ENCODE measurements around the gene CPPED1. TPM values are rescaled to one million over a fixed set of nuclear protein-coding genes. Genes with fewer than 3 reads are reported as not detected.

Gene CPPED1
- total and polyA plus RNA-seq, 9 donors, result 4.3 to 9.1 (median 6.8) TPM

GRCh38 chr16:12637002-12637401, 166.7 kb downstream of the CPPED1 start:
- H3K4me3 ChIP-seq (ENCODE audit: low read length), result no peak overlapping the region
- WGBS (ENCODE audit: insufficient coverage), result 14% methylated on average over 12 of the region's 12 CpGs
- no peaks in the 10 kb centered on the region for H3K4me1 ChIP-seq (ENCODE audit: control insufficient read depth, insufficient read depth, low read length)
- no peaks in the 10 kb centered on the region for H3K36me3 ChIP-seq (ENCODE audit: control insufficient read depth, insufficient read depth, low read length)
- DNase-seq, result no peak
- no peak overlapping the region for H3K27ac ChIP-seq (ENCODE audit: low read length)
- H3K9me3 ChIP-seq (replicated peaks; ENCODE audit: control insufficient read depth, low read depth, low read length), result no peaks in the 10 kb centered on the region
- no peaks in the 10 kb centered on the region for H3K27me3 ChIP-seq (ENCODE audit: control insufficient read depth, insufficient read depth, low read length)

GRCh38 chr16:12629271-12629670, 174.4 kb downstream of the CPPED1 start:
- H3K27me3 ChIP-seq (ENCODE audit: control insufficient read depth, insufficient read depth, low read length), result no peaks in the 10 kb centered on the region
- WGBS (ENCODE audit: insufficient coverage), result 93% methylated on average over 8 of the region's 9 CpGs

GRCh38 chr16:12628536-12628935, 175.2 kb downstream of the CPPED1 start:
- DNase-seq, result no peak
- Histone ChIP-seq H3K4me1 (ENCODE audit: control insufficient read depth, insufficient read depth, low read length) (no peaks in the 10 kb centered on the region), H3K27me3 (ENCODE audit: control insufficient read depth, insufficient read depth, low read length) (no peaks in the 10 kb centered on the region), H3K9me3 (replicated peaks; ENCODE audit: control insufficient read depth, low read depth, low read length) (no peaks in the 10 kb centered on the region), H3K4me3 (ENCODE audit: low read length) (no peak overlapping the region), H3K27ac (ENCODE audit: low read length) (no peak overlapping the region), H3K36me3 (ENCODE audit: control insufficient read depth, insufficient read depth, low read length) (no peaks in the 10 kb centered on the region)
- WGBS (ENCODE audit: insufficient coverage), result no CpG with 5 or more reads among the region's 2 CpGs

More at GRCh38 chr16:12629271-12629670, 174.4 kb downstream of the CPPED1 start:
- Histone ChIP-seq H3K27ac (ENCODE audit: low read length) (no peak overlapping the region), H3K4me3 (ENCODE audit: low read length) (no peak overlapping the region), H3K36me3 (ENCODE audit: control insufficient read depth, insufficient read depth, low read length) (no peaks in the 10 kb centered on the region), H3K9me3 (replicated peaks; ENCODE audit: control insufficient read depth, low read depth, low read length) (no peaks in the 10 kb centered on the region), H3K4me1 (ENCODE audit: control insufficient read depth, insufficient read depth, low read length) (no peaks in the 10 kb centered on the region)
- no peak for DNase-seq

- DNase-seq, result no peak
- no peaks in the 10 kb centered on the region for H3K27me3 ChIP-seq (ENCODE audit: control insufficient read depth, insufficient read depth, low read length)
- no CpG with 5 or more reads among the region's 3 CpGs for WGBS (ENCODE audit: insufficient coverage)
- no peaks in the 10 kb centered on the region for H3K4me1 ChIP-seq (ENCODE audit: control insufficient read depth, insufficient read depth, low read length)
- no peaks in the 10 kb centered on the region for H3K36me3 ChIP-seq (ENCODE audit: control insufficient read depth, insufficient read depth, low read length)
- no peak overlapping the region for H3K27ac ChIP-seq (ENCODE audit: low read length)
- no peak overlapping the region for H3K4me3 ChIP-seq (ENCODE audit: low read length)
- no peaks in the 10 kb centered on the region for H3K9me3 ChIP-seq (replicated peaks; ENCODE audit: control insufficient read depth, low read depth, low read length)
Measured at GRCh38 chr16:12627394-12627793, 176.3 kb downstream of the CPPED1 start.

- Histone ChIP-seq H3K27ac (ENCODE audit: low read length) (no peak overlapping the region), H3K4me1 (ENCODE audit: control insufficient read depth, insufficient read depth, low read length) (no peaks in the 10 kb centered on the region), H3K9me3 (replicated peaks; ENCODE audit: control insufficient read depth, low read depth, low read length) (no peaks in the 10 kb centered on the region), H3K36me3 (ENCODE audit: control insufficient read depth, insufficient read depth, low read length) (no peaks in the 10 kb centered on the region), H3K27me3 (ENCODE audit: control insufficient read depth, insufficient read depth, low read length) (no peaks in the 10 kb centered on the region), H3K4me3 (ENCODE audit: low read length) (no peak overlapping the region)
- DNase-seq, result no peak
- WGBS (ENCODE audit: insufficient coverage), result 50% methylated on average over 1 of the region's 4 CpGs
Measured at GRCh38 chr16:12626411-12626810, 177.3 kb downstream of the CPPED1 start.

GRCh38 chr16:12625716-12626115, 178.0 kb downstream of the CPPED1 start:
- WGBS (ENCODE audit: insufficient coverage), result 78% methylated on average over 6 of the region's 10 CpGs
- Histone ChIP-seq H3K9me3 (replicated peaks; ENCODE audit: control insufficient read depth, low read depth, low read length) (no peaks in the 10 kb centered on the region), H3K27ac (ENCODE audit: low read length) (no peak overlapping the region), H3K36me3 (ENCODE audit: control insufficient read depth, insufficient read depth, low read length) (no peaks in the 10 kb centered on the region), H3K4me3 (ENCODE audit: low read length) (no peak overlapping the region), H3K27me3 (ENCODE audit: control insufficient read depth, insufficient read depth, low read length) (no peaks in the 10 kb centered on the region), H3K4me1 (ENCODE audit: control insufficient read depth, insufficient read depth, low read length) (no peaks in the 10 kb centered on the region)
- no peak for DNase-seq

GRCh38 chr16:12625068-12625467, 178.6 kb downstream of the CPPED1 start:
- Histone ChIP-seq H3K27ac (ENCODE audit: low read length) (no peak overlapping the region), H3K4me1 (ENCODE audit: control insufficient read depth, insufficient read depth, low read length) (no peaks in the 10 kb centered on the region), H3K36me3 (ENCODE audit: control insufficient read depth, insufficient read depth, low read length) (no peaks in the 10 kb centered on the region), H3K27me3 (ENCODE audit: control insufficient read depth, insufficient read depth, low read length) (no peaks in the 10 kb centered on the region), H3K9me3 (replicated peaks; ENCODE audit: control insufficient read depth, low read depth, low read length) (no peaks in the 10 kb centered on the region), H3K4me3 (ENCODE audit: low read length) (no peak overlapping the region)
- DNase-seq, result no peak
- 75% methylated on average over 5 of the region's 7 CpGs for WGBS (ENCODE audit: insufficient coverage)

GRCh38 chr16:12620150-12620549, 183.5 kb downstream of the CPPED1 start:
- Histone ChIP-seq H3K27me3 (ENCODE audit: control insufficient read depth, insufficient read depth, low read length) (no peaks in the 10 kb centered on the region), H3K36me3 (ENCODE audit: control insufficient read depth, insufficient read depth, low read length) (no peaks in the 10 kb centered on the region), H3K9me3 (replicated peaks; ENCODE audit: control insufficient read depth, low read depth, low read length) (no peaks in the 10 kb centered on the region), H3K4me3 (ENCODE audit: low read length) (no peak overlapping the region), H3K4me1 (ENCODE audit: control insufficient read depth, insufficient read depth, low read length) (no peaks in the 10 kb centered on the region), H3K27ac (ENCODE audit: low read length) (no peak overlapping the region)
- DNase-seq, result peak; percentile 6
- no CpG with 5 or more reads among the region's 1 CpG for WGBS (ENCODE audit: insufficient coverage)

- no peaks in the 10 kb centered on the region for H3K36me3 ChIP-seq (ENCODE audit: control insufficient read depth, insufficient read depth, low read length)
- DNase-seq, result no peak
- no peaks in the 10 kb centered on the region for H3K27me3 ChIP-seq (ENCODE audit: control insufficient read depth, insufficient read depth, low read length)
- WGBS (ENCODE audit: insufficient coverage), result 81% methylated on average over 3 of the region's 3 CpGs
- no peaks in the 10 kb centered on the region for H3K9me3 ChIP-seq (replicated peaks; ENCODE audit: control insufficient read depth, low read depth, low read length)
- no peak overlapping the region for H3K27ac ChIP-seq (ENCODE audit: low read length)
- no peak overlapping the region for H3K4me3 ChIP-seq (ENCODE audit: low read length)
- no peaks in the 10 kb centered on the region for H3K4me1 ChIP-seq (ENCODE audit: control insufficient read depth, insufficient read depth, low read length)
Measured at GRCh38 chr16:12618515-12618914, 185.2 kb downstream of the CPPED1 start.

GRCh38 chr16:12617401-12617819, 186.3 kb downstream of the CPPED1 start:
- no peaks in the 10 kb centered on the region for H3K4me1 ChIP-seq (ENCODE audit: control insufficient read depth, insufficient read depth, low read length)
- WGBS (ENCODE audit: insufficient coverage), result 54% methylated on average over 6 of the region's 9 CpGs
- H3K27me3 ChIP-seq (ENCODE audit: control insufficient read depth, insufficient read depth, low read length), result no peaks in the 10 kb centered on the region
- no peaks in the 10 kb centered on the region for H3K36me3 ChIP-seq (ENCODE audit: control insufficient read depth, insufficient read depth, low read length)
- H3K9me3 ChIP-seq (replicated peaks; ENCODE audit: control insufficient read depth, low read depth, low read length), result no peaks in the 10 kb centered on the region
- DNase-seq, result no peak
- no peak overlapping the region for H3K4me3 ChIP-seq (ENCODE audit: low read length)
- H3K27ac ChIP-seq (ENCODE audit: low read length), result no peak overlapping the region

GRCh38 chr16:12614662-12615278, 188.9 kb downstream of the CPPED1 start:
- 72% methylated on average over 5 of the region's 7 CpGs for WGBS (ENCODE audit: insufficient coverage)
- no peaks in the 10 kb centered on the region for H3K36me3 ChIP-seq (ENCODE audit: control insufficient read depth, insufficient read depth, low read length)
- H3K27ac ChIP-seq (ENCODE audit: low read length), result no peak overlapping the region
- H3K27me3 ChIP-seq (ENCODE audit: control insufficient read depth, insufficient read depth, low read length), result no peaks in the 10 kb centered on the region
- H3K4me1 ChIP-seq (ENCODE audit: control insufficient read depth, insufficient read depth, low read length), result no peaks in the 10 kb centered on the region
- H3K9me3 ChIP-seq (replicated peaks; ENCODE audit: control insufficient read depth, low read depth, low read length), result no peaks in the 10 kb centered on the region
- no peak overlapping the region for H3K4me3 ChIP-seq (ENCODE audit: low read length)
- DNase-seq, result no peak
